ENCODE data around the gene EPYC. TPM values are rescaled to one million over a fixed set of nuclear protein-coding genes. Genes with fewer than 3 reads are reported as not detected.
A peak's percentile ranks its signal among the peaks of the same experiment; 100 is the strongest.

The EPYC gene
- total RNA-seq, 1 donor from 2014 or later: 0.39 TPM

DNA sequence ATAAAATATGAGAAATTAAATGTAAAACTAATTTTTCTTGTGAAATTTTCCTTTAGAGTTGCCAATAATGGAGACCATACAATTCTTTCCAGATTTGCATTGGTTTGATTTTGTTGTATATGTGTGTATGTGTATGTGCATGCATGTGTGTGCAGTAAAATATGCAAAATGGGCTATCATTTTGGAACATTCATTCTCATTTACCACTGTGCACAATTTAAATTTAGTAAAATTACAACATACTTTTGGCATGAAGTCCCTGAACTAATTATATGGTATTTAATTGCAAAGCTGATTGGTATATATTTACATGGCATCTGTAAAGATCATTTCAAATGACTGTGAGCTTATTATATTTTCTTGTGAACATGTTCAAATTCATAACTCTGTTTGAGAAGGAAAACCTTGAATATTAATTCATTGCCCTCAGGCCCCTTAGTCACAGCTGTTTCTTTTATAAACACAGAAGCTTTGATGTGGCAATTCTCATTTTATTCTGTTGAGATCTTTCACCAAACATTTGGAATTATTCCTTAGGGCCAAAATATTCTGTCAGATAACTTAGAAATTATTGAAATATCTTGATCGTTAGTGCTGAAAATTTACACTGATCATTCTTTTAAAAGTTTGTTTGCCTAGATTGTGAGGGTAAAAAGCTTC lies 35.5 kb upstream of the EPYC start:
- no peaks in the 10 kb centered on the region for H3K9me3 Mint-ChIP-seq (ENCODE audit: unreplicated experiment)
- no peak overlapping the region for H3K4me2 ChIP-seq (ENCODE audit: low read length)
- no peak overlapping the region for H3K4me3 Mint-ChIP-seq (ENCODE audit: unreplicated experiment)
- H3K79me2 ChIP-seq (ENCODE audit: insufficient read depth, low read length): no peaks in the 10 kb centered on the region
- H3K9me3 ChIP-seq (ENCODE audit: insufficient read depth, low read depth, low read length): no peaks in the 10 kb centered on the region
- TF ChIP-seq, protein P1, sequence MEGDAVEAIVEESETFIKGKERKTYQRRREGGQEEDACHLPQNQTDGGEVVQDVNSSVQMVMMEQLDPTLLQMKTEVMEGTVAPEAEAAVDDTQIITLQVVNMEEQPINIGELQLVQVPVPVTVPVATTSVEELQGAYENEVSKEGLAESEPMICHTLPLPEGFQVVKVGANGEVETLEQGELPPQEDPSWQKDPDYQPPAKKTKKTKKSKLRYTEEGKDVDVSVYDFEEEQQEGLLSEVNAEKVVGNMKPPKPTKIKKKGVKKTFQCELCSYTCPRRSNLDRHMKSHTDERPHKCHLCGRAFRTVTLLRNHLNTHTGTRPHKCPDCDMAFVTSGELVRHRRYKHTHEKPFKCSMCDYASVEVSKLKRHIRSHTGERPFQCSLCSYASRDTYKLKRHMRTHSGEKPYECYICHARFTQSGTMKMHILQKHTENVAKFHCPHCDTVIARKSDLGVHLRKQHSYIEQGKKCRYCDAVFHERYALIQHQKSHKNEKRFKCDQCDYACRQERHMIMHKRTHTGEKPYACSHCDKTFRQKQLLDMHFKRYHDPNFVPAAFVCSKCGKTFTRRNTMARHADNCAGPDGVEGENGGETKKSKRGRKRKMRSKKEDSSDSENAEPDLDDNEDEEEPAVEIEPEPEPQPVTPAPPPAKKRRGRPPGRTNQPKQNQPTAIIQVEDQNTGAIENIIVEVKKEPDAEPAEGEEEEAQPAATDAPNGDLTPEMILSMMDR (IDR thresholded peaks at IDR 0.05; ENCODE audit: insufficient read depth, low read depth, low read length): no peak
- TF ChIP-seq EZH2 (IDR thresholded peaks at IDR 0.05; ENCODE audit: insufficient read depth, low read length): no peak
- H3K36me3 Mint-ChIP-seq (ENCODE audit: low read depth, unreplicated experiment): no peaks in the 10 kb centered on the region
- H3K4me1 ChIP-seq (ENCODE audit: insufficient read depth, low read length): no peaks in the 10 kb centered on the region
- FAIRE-seq: no peak
- no peak overlapping the region for H2AFZ ChIP-seq (ENCODE audit: low read depth, low read length)
- no peak overlapping the region for H3K27ac ChIP-seq (ENCODE audit: low read depth, low read length)
- peak; percentile 27 for DNase-seq (ENCODE audit: low read depth)
- H3K36me3 ChIP-seq (ENCODE audit: insufficient read depth, low read length): no peaks in the 10 kb centered on the region
- H4K20me1 ChIP-seq (ENCODE audit: insufficient read depth, low read length): no peaks in the 10 kb centered on the region
- no peak overlapping the region for H3K9ac ChIP-seq (ENCODE audit: low read length)
- H3K27me3 ChIP-seq (ENCODE audit: insufficient read depth, low read length): no peaks in the 10 kb centered on the region
- no peaks in the 10 kb centered on the region for H3K4me1 Mint-ChIP-seq (ENCODE audit: low read depth, unreplicated experiment)
- H3K27me3 Mint-ChIP-seq (ENCODE audit: low read depth, unreplicated experiment): no peaks in the 10 kb centered on the region
- no peak overlapping the region for H3K27ac Mint-ChIP-seq (ENCODE audit: unreplicated experiment)
- no peak overlapping the region for H3K4me3 ChIP-seq (ENCODE audit: insufficient read depth, low read depth, low read length)

DNA sequence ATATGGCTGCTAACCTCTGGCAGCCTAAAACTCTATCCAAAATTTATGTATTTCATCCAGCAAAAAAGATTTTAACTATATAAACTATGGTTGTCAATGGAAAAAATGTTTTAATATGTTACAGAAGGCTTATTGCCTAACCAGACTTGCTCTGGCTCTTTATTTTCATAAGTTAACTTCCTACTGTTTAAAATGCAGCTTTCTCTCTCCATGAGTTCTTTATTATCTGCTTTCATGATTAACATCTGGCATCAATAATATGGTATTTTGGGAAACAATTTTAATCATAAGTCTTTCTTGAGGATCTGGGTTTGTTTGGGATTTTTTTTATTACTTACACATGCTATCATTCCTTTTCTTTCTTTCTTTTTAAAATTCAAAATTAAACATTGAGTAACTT lies 32.5 kb upstream of the EPYC start:
- TF ChIP-seq, protein P1 (IDR thresholded peaks at IDR 0.05; ENCODE audit: insufficient read depth, low read depth, low read length): no peak
- no peak for TF ChIP-seq EZH2 (IDR thresholded peaks at IDR 0.05; ENCODE audit: insufficient read depth, low read length)
- H3K36me3 ChIP-seq (ENCODE audit: insufficient read depth, low read length): no peaks in the 10 kb centered on the region
- DNase-seq (ENCODE audit: low read depth): no peak
- no peak overlapping the region for H3K9ac ChIP-seq (ENCODE audit: low read length)
- H3K4me1 ChIP-seq (ENCODE audit: insufficient read depth, low read length): no peaks in the 10 kb centered on the region
- H3K27ac ChIP-seq (ENCODE audit: low read depth, low read length): no peak overlapping the region
- FAIRE-seq: no peak
- Mint-ChIP-seq H3K4me1 (ENCODE audit: low read depth, unreplicated experiment) (no peaks in the 10 kb centered on the region), H3K9me3 (ENCODE audit: unreplicated experiment) (no peaks in the 10 kb centered on the region), H3K4me3 (ENCODE audit: unreplicated experiment) (no peak overlapping the region), H3K27me3 (ENCODE audit: low read depth, unreplicated experiment) (no peaks in the 10 kb centered on the region), H3K27ac (ENCODE audit: unreplicated experiment) (no peak overlapping the region), H3K36me3 (ENCODE audit: low read depth, unreplicated experiment) (no peaks in the 10 kb centered on the region)
- H3K9me3 ChIP-seq (ENCODE audit: insufficient read depth, low read depth, low read length): no peaks in the 10 kb centered on the region
- H3K4me3 ChIP-seq (ENCODE audit: insufficient read depth, low read depth, low read length): no peak overlapping the region
- no peaks in the 10 kb centered on the region for H3K27me3 ChIP-seq (ENCODE audit: insufficient read depth, low read length)
- H3K79me2 ChIP-seq (ENCODE audit: insufficient read depth, low read length): no peaks in the 10 kb centered on the region
- H4K20me1 ChIP-seq (ENCODE audit: insufficient read depth, low read length): no peaks in the 10 kb centered on the region
- H2AFZ ChIP-seq (ENCODE audit: low read depth, low read length): no peak overlapping the region
- no peak overlapping the region for H3K4me2 ChIP-seq (ENCODE audit: low read length)

GRCh38 chr12:91033251-91033650 lies 28.5 kb upstream of the EPYC start:
- H3K27ac ChIP-seq (ENCODE audit: low read depth, low read length): no peak overlapping the region
- no peak overlapping the region for H3K4me2 ChIP-seq (ENCODE audit: low read length)
- H3K79me2 ChIP-seq (ENCODE audit: insufficient read depth, low read length): no peaks in the 10 kb centered on the region
- no peaks in the 10 kb centered on the region for H3K27me3 Mint-ChIP-seq (ENCODE audit: low read depth, unreplicated experiment)
- no peak overlapping the region for H3K9ac ChIP-seq (ENCODE audit: low read length)
- no peaks in the 10 kb centered on the region for H3K36me3 Mint-ChIP-seq (ENCODE audit: low read depth, unreplicated experiment)
- H3K4me3 ChIP-seq (ENCODE audit: insufficient read depth, low read depth, low read length): no peak overlapping the region
- FAIRE-seq (no peak), DNase-seq (ENCODE audit: low read depth) (no peak)
- TF ChIP-seq, protein P1 (IDR thresholded peaks at IDR 0.05; ENCODE audit: insufficient read depth, low read depth, low read length): no peak
- no peak for TF ChIP-seq EZH2 (IDR thresholded peaks at IDR 0.05; ENCODE audit: insufficient read depth, low read length)
- no peaks in the 10 kb centered on the region for H3K4me1 ChIP-seq (ENCODE audit: insufficient read depth, low read length)
- H3K27ac Mint-ChIP-seq (ENCODE audit: unreplicated experiment): no peak overlapping the region
- no peaks in the 10 kb centered on the region for H3K36me3 ChIP-seq (ENCODE audit: insufficient read depth, low read length)
- no peaks in the 10 kb centered on the region for H3K9me3 ChIP-seq (ENCODE audit: insufficient read depth, low read depth, low read length)
- H3K4me1 Mint-ChIP-seq (ENCODE audit: low read depth, unreplicated experiment): no peaks in the 10 kb centered on the region
- H3K9me3 Mint-ChIP-seq (ENCODE audit: unreplicated experiment): no peaks in the 10 kb centered on the region
- H3K4me3 Mint-ChIP-seq (ENCODE audit: unreplicated experiment): no peak overlapping the region
- H4K20me1 ChIP-seq (ENCODE audit: insufficient read depth, low read length): no peaks in the 10 kb centered on the region
- no peak overlapping the region for H2AFZ ChIP-seq (ENCODE audit: low read depth, low read length)
- no peaks in the 10 kb centered on the region for H3K27me3 ChIP-seq (ENCODE audit: insufficient read depth, low read length)
